GM06990 (cell line): ENCODE measurements around the gene SORCS3.
"Not testable (repeated sequence)": the region's sequence is repeated elsewhere in the genome, so short reads cannot be mapped to it uniquely, and the experiment has no call there.

Source experiments
- DNase-seq: peaks from one replicate; pipeline ENCODE4 v3.0.0-alpha.2; 2011; ENCODE audit not compliant: insufficient read length; ENCODE audit errors: extremely low read depth
- H3K27me3 ChIP-seq: replicated peaks from 2 replicates; pipeline ENCODE4 v1.6.0; 2011; ENCODE audit warnings: low read length; ENCODE audit not compliant: control insufficient read depth, insufficient read depth
- H3K36me3 ChIP-seq: 2 replicates; pipeline ENCODE4 v1.5.1; 2011; ENCODE audit warnings: low read length; ENCODE audit not compliant: control insufficient read depth, insufficient read depth
- H3K4me3 ChIP-seq: replicated peaks from 2 replicates; pipeline ENCODE4 v1.5.1; 2011; ENCODE audit warnings: low read depth, mild to moderate bottlenecking, control low read depth, low read length
- CTCF ChIP-seq: IDR thresholded peaks from 2 replicates; pipeline ENCODE4 v1.5.1; 2011; ENCODE audit warnings: low read length, control low read depth, mild to moderate bottlenecking, inconsistent platforms; ENCODE audit not compliant: insufficient read depth, poor library complexity, severe bottlenecking

SORCS3 gene

GRCh38 chr10:104694074-104694473 is 53.0 kb downstream of the SORCS3 start:
- no peak for DNase-seq
- Histone ChIP-seq H3K36me3 (no peaks in the 10 kb centered on the region), H3K27me3 (no peaks in the 10 kb centered on the region), H3K4me3 (no peak overlapping the region)
- no peak for TF ChIP-seq CTCF

- not testable (repeated sequence) for H3K36me3 ChIP-seq
Observed at GRCh38 chr10:104703262-104703661, 62.2 kb downstream of the SORCS3 start.

GRCh38 chr10:104706886-104707285 is 65.8 kb downstream of the SORCS3 start:
- no peaks in the 10 kb centered on the region for H3K27me3 ChIP-seq
- H3K36me3 ChIP-seq: no peaks in the 10 kb centered on the region
- no peak for TF ChIP-seq CTCF
- no peak overlapping the region for H3K4me3 ChIP-seq
- DNase-seq: no peak

More at GRCh38 chr10:104703262-104703661, 62.2 kb downstream of the SORCS3 start:
- not testable (repeated sequence) for H3K4me3 ChIP-seq, H3K27me3 ChIP-seq, DNase-seq

- H3K36me3 ChIP-seq: no peaks in the 10 kb centered on the region
- DNase-seq: no peak
- no peak for TF ChIP-seq CTCF
- H3K27me3 ChIP-seq: no peaks in the 10 kb centered on the region
- H3K4me3 ChIP-seq: no peak overlapping the region
Observed at GRCh38 chr10:104707602-104708459, 66.7 kb downstream of the SORCS3 start.

GRCh38 chr10:104711302-104711721 is 70.2 kb downstream of the SORCS3 start:
- H3K4me3 ChIP-seq: no peak overlapping the region
- H3K36me3 ChIP-seq: no peaks in the 10 kb centered on the region
- TF ChIP-seq CTCF: no peak

GRCh38 chr10:104730593-104730992 is 89.5 kb downstream of the SORCS3 start:
- H3K27me3 ChIP-seq, H3K36me3 ChIP-seq, H3K4me3 ChIP-seq, DNase-seq: not testable (repeated sequence)

More at GRCh38 chr10:104711302-104711721, 70.2 kb downstream of the SORCS3 start:
- DNase-seq: no peak
- no peaks in the 10 kb centered on the region for H3K27me3 ChIP-seq
